Stomach (tissue), 9 donors: ENCODE data around the gene AGAP1. TPM values are rescaled to one million over a fixed set of nuclear protein-coding genes. Genes with fewer than 3 reads are reported as not detected.

Experiments used
- DNase-seq, 2 donors: peaks; one replicate each; pipeline versions ENCODE4 v3.0.0 to v3.0.0-alpha.2; 2013 to 2019
- H3K27ac ChIP-seq, 5 donors: fragments of 200-600 bp in 4 of 5; sonication (generic) in 4 of 5; one replicate each; pipeline ENCODE4 v1.5.1; 2013 to 2019; ENCODE audit warnings: mild to moderate bottlenecking in 1 of 5, moderate library complexity in 1 of 5
- H3K27me3 ChIP-seq, 3 donors: fragments of 200-600 bp; sonication (generic); one replicate each; pipeline ENCODE4 v1.5.1; 2017 to 2019; ENCODE audit warnings: mixed run types in 1 of 3
- H3K36me3 ChIP-seq, 4 donors: fragments of 200-600 bp; sonication (generic); 1 replicate in 3 of 4; 2 replicates in 1 of 4; pipeline ENCODE4 v1.5.1; 2016 to 2019
- H3K4me1 ChIP-seq, 4 donors: fragments of 200-600 bp; sonication (generic); one replicate each; pipeline ENCODE4 v1.5.1; 2016 to 2019
- H3K4me3 ChIP-seq, 4 donors: fragments of 200-600 bp; sonication (generic) in 3 of 4; one replicate each; pipeline ENCODE4 v1.5.1; 2016 to 2019; ENCODE audit warnings: mild to moderate bottlenecking in 1 of 4
- H3K9me3 ChIP-seq, 4 donors: fragments of 200-600 bp; sonication (generic); one replicate each; pipeline ENCODE4 v1.5.1; 2016 to 2019
- CTCF ChIP-seq, 7 experiments: fragments of 450-650 bp in 4 of 7; fragments of 200-600 bp in 3 of 7; sonication (generic) in 3 of 7; IDR thresholded peaks; one replicate each; pipeline ENCODE4 v1.5.1; 2016 to 2019; ENCODE audit warnings: antibody characterized with exemption in 7 of 7, control low read depth in 2 of 7, mild to moderate bottlenecking in 1 of 7
- EP300 ChIP-seq: sonication (generic); formaldehyde crosslinking; IDR thresholded peaks from one replicate; pipeline ENCODE4 v1.6.1; 2017; ENCODE audit warnings: antibody characterized with exemption
- POLR2A ChIP-seq, 4 donors: fragments of 450-650 bp; IDR thresholded peaks; one replicate each; pipeline ENCODE4 v1.6.1; 2016; ENCODE audit warnings: antibody characterized with exemption in 4 of 4, control low read depth in 2 of 4, mild to moderate bottlenecking in 1 of 4, moderate library complexity in 1 of 4
- POLR2AphosphoS5 ChIP-seq, 3 donors: sonication (generic); formaldehyde crosslinking; IDR thresholded peaks; one replicate each; pipeline ENCODE4 v1.6.1; 2016; ENCODE audit warnings: antibody characterized with exemption in 3 of 3
- WGBS, 5 donors: extraction: QIAGEN DNeasy Blood & Tissue Kit in 3 of 5; methylation state at CpG; one replicate each; pipeline versions ENCODE4 v1.1.5 to v1.1.7; 2013 to 2018; 5-methylcytosine and 5-hydroxymethylcytosine counted together
- intact Hi-C: fragments of 100-400 bp; cut with DNase I; formaldehyde crosslinking; loops from one replicate; pipeline ENCODE4 v1.15.1; 2023; ENCODE audit warnings: low total_unique reads
- polyA plus RNA-seq, 3 donors: library from polyadenylated mRNA; stranded (reverse); fragments of 200-250 nt; gene quantifications; one replicate each; pipeline ENCODE4 v1.2.3, GENCODE V29; 2013
- total RNA-seq, 5 donors: library from RNA; depleted of rRNA; stranded (reverse); fragments of >200 nt; gene quantifications; one replicate each; pipeline versions ENCODE4 v1.1.0 to v1.2.3, GENCODE V29; 2014 to 2016
- donor health status: healthy with polysubstance abuse.
- donor health status: Bipolar disorder and iron deficiency.
- donor health status: healthy.

Gene AGAP1
- total and polyA plus RNA-seq, 8 donors: 4.2 to 139 (median 35.0) TPM

- Histone ChIP-seq H3K36me3 (peaks cover 0 to 38% (median 25%) of the 10 kb centered on the region in 4 donors), H3K4me3 (no peak overlapping the region), H3K27me3 (no peaks in the 10 kb centered on the region), H3K4me1 (no peaks in the 10 kb centered on the region), H3K27ac (no peak overlapping the region), H3K9me3 (no peaks in the 10 kb centered on the region)
- 80 to 93% (median 86%) methylated on average over 3 of the region's 3 CpGs for WGBS, 5 donors
- DNase-seq: no peak
- intact Hi-C loops: no loop called here
- TF ChIP-seq CTCF (IDR thresholded peaks at IDR 0.05): no peak
- TF ChIP-seq EP300: no peak
- TF ChIP-seq POLR2A (IDR thresholded peaks at IDR 0.05): no peak
- no peak for TF ChIP-seq POLR2AphosphoS5 (IDR thresholded peaks at IDR 0.05)
Observed at GRCh38 chr2:235883675-235884074, 389.8 kb downstream of the AGAP1 start.

GRCh38 chr2:235889302-235889630 is 395.4 kb downstream of the AGAP1 start:
- no peak for TF ChIP-seq EP300
- no peak for TF ChIP-seq POLR2A (IDR thresholded peaks at IDR 0.05)
- TF ChIP-seq POLR2AphosphoS5 (IDR thresholded peaks at IDR 0.05): no peak
- no peak for TF ChIP-seq CTCF (IDR thresholded peaks at IDR 0.05)
- intact Hi-C loops: no loop called here
- H3K27me3 ChIP-seq: no peaks in the 10 kb centered on the region
- DNase-seq: no peak
- peaks cover 0 to 53% (median 45%) of the 10 kb centered on the region in 4 donors for H3K36me3 ChIP-seq
- H3K9me3 ChIP-seq: no peaks in the 10 kb centered on the region
- H3K27ac ChIP-seq: no peak overlapping the region
- H3K4me1 ChIP-seq: no peaks in the 10 kb centered on the region
- H3K4me3 ChIP-seq: no peak overlapping the region
- WGBS, 5 donors: 82 to 100% (median 94%) methylated on average over 5 of the region's 5 CpGs

- 96 to 99% (median 98%) methylated on average over 26 to 27 of the region's 27 CpGs for WGBS, 5 donors
- Histone ChIP-seq H3K27me3 (no peaks in the 10 kb centered on the region), H3K9me3 (no peaks in the 10 kb centered on the region), H3K4me3 (no peak overlapping the region), H3K36me3 (peaks cover 0 to 50% (median 25%) of the 10 kb centered on the region in 4 donors), H3K27ac (no peak overlapping the region), H3K4me1 (no peaks in the 10 kb centered on the region)
- TF ChIP-seq CTCF (IDR thresholded peaks at IDR 0.05) (no peak), POLR2A (IDR thresholded peaks at IDR 0.05) (no peak), EP300 (no peak)
- intact Hi-C loops: no loop called here
- no peak for DNase-seq
Observed at GRCh38 chr2:235893129-235893698, 399.4 kb downstream of the AGAP1 start.

GRCh38 chr2:235894839-235895238 is 401.0 kb downstream of the AGAP1 start:
- Histone ChIP-seq H3K27me3 (no peaks in the 10 kb centered on the region), H3K36me3 (peaks cover 0 to 50% (median 25%) of the 10 kb centered on the region in 4 donors), H3K4me3 (no peak overlapping the region), H3K4me1 (no peaks in the 10 kb centered on the region), H3K27ac (no peak overlapping the region), H3K9me3 (no peaks in the 10 kb centered on the region)
- intact Hi-C loops: no loop called here
- WGBS, 5 donors: 88 to 95% (median 93%) methylated on average over 10 of the region's 10 CpGs
- no peak for DNase-seq
- TF ChIP-seq POLR2A (IDR thresholded peaks at IDR 0.05) (no peak), EP300 (no peak), CTCF (IDR thresholded peaks at IDR 0.05) (no peak), POLR2AphosphoS5 (IDR thresholded peaks at IDR 0.05) (no peak)
